ENCODE results near the gene PPEF1. TPM values are rescaled to one million over a fixed set of nuclear protein-coding genes. Genes with fewer than 3 reads are reported as not detected.

PPEF1 gene
- total RNA-seq, 4 donors from 2014 or later: 0.19 TPM; not detected in 3

DNA sequence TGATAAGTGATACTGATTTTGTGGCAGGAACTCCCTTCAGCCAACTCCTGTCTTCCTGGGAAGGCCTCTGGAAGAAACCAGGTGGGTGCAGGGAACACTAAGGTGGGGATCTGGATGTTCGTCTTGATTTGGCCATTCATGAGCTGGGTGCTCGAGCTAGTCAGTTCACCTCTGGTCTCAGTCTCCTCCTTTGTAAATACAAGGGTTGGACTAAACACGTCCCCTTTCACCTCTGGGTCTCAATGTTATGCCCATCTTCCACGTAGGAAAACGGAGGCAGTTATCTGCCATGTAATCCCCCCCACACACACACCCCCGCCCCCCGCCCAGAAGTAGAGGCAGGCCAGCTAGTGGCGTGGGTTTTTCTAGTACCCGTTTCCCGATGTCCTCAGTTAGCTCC, 31.4 kb upstream of the PPEF1 start:
- Histone ChIP-seq H3K27ac (no peak overlapping the region), H3K27me3 (no peaks in the 10 kb centered on the region), H3K36me3 (no peaks in the 10 kb centered on the region), H3K4me1 (peaks cover 0 to 6% (median 0%) of the 10 kb centered on the region in 3 donors), H3K4me3 (no peak overlapping the region), H3K9me3 (no peaks in the 10 kb centered on the region)
- 83 to 89% methylated on average over 3 to 9 of the region's 10 CpGs for WGBS, 2 donors
- TF ChIP-seq POLR2A (IDR thresholded peaks at IDR 0.05): no peak
- TF ChIP-seq, protein P1, sequence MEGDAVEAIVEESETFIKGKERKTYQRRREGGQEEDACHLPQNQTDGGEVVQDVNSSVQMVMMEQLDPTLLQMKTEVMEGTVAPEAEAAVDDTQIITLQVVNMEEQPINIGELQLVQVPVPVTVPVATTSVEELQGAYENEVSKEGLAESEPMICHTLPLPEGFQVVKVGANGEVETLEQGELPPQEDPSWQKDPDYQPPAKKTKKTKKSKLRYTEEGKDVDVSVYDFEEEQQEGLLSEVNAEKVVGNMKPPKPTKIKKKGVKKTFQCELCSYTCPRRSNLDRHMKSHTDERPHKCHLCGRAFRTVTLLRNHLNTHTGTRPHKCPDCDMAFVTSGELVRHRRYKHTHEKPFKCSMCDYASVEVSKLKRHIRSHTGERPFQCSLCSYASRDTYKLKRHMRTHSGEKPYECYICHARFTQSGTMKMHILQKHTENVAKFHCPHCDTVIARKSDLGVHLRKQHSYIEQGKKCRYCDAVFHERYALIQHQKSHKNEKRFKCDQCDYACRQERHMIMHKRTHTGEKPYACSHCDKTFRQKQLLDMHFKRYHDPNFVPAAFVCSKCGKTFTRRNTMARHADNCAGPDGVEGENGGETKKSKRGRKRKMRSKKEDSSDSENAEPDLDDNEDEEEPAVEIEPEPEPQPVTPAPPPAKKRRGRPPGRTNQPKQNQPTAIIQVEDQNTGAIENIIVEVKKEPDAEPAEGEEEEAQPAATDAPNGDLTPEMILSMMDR (IDR thresholded peaks at IDR 0.05): no peak
- intact Hi-C loops (cut with DNase I): no loop called here
- DNase-seq: no peak

DNA sequence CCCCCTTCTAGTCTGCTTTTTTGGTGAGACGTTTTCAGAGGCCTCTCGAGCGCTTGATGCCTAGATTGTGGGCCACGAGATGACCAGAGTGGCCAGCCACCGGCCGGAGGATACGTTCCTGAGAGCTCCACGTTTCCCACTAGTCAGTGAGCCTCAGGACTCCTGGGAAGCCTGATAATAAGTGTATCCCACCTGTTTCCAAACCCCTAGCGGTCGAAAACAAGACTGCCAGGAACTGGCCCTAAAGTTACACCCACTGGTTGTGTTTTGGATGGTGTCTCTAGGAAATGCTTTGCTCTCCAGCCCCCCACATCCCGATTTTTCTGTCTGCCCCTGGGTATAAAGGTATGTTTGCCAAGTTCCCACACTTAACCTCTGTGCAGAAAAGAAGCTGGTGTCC, 31.0 kb upstream of the PPEF1 start:
- Histone ChIP-seq H3K4me3 (no peak overlapping the region), H3K36me3 (no peaks in the 10 kb centered on the region), H3K27me3 (no peaks in the 10 kb centered on the region), H3K27ac (no peak overlapping the region), H3K4me1 (peaks cover 0 to 6% (median 0%) of the 10 kb centered on the region in 3 donors), H3K9me3 (no peaks in the 10 kb centered on the region)
- DNase-seq: no peak
- intact Hi-C loops (cut with DNase I): no loop called here
- 42 to 79% methylated on average over 3 to 5 of the region's 11 CpGs for WGBS, 2 donors
- TF ChIP-seq, protein P1 (IDR thresholded peaks at IDR 0.05): no peak
- TF ChIP-seq POLR2A (IDR thresholded peaks at IDR 0.05): no peak

GRCh38 chrX:18677161-18677869, 30.1 kb upstream of the PPEF1 start:
- no peak overlapping the region for H3K4me3 ChIP-seq
- H3K27me3 ChIP-seq: no peaks in the 10 kb centered on the region
- intact Hi-C loops (cut with DNase I): no loop called here
- peaks cover 0 to 6% (median 0%) of the 10 kb centered on the region in 3 donors for H3K4me1 ChIP-seq
- H3K36me3 ChIP-seq: no peaks in the 10 kb centered on the region
- 63 to 86% methylated on average over 9 to 14 of the region's 17 CpGs for WGBS, 2 donors
- H3K9me3 ChIP-seq: no peaks in the 10 kb centered on the region
- H3K27ac ChIP-seq: no peak overlapping the region
- no peak for TF ChIP-seq POLR2A (IDR thresholded peaks at IDR 0.05)
- TF ChIP-seq, protein P1 (IDR thresholded peaks at IDR 0.05): no peak
- no peak for DNase-seq

DNA sequence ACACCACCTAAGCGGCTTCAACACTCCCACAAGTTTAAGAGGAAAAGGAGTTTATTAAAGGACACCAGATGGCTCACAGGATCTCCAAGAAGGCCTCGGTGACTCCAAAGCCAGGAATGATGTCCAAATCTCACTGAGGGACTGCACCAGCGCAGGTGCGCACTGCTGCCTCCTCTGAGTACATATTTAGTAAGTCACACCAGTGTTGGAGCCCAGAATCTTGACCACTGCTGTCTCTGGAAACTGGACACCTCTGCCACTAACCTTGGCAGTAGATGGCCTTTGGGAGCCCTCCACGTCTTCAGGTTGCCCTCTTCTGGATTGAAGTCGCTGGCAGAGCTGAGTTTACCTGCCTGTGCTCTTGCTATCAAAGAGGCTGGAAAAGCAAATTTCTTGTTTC, 25.4 kb upstream of the PPEF1 start:
- no peak overlapping the region for H3K4me3 ChIP-seq
- no peak overlapping the region for H3K27ac ChIP-seq
- no peak for TF ChIP-seq POLR2A (IDR thresholded peaks at IDR 0.05)
- no peaks in the 10 kb centered on the region for H3K9me3 ChIP-seq
- 81% methylated on average over 6 of the region's 6 CpGs; no CpG with 5 or more reads in 1 of the 2 donors for WGBS, 2 donors
- H3K27me3 ChIP-seq: no peaks in the 10 kb centered on the region
- no peaks in the 10 kb centered on the region for H3K4me1 ChIP-seq
- no peaks in the 10 kb centered on the region for H3K36me3 ChIP-seq
- intact Hi-C loops (cut with DNase I): no loop called here
- DNase-seq: no peak

GRCh38 chrX:18682979-18683387, 24.5 kb upstream of the PPEF1 start:
- DNase-seq: no peak
- WGBS, 2 donors: 61 to 65% methylated on average over 2 to 8 of the region's 9 CpGs
- Histone ChIP-seq H3K9me3 (no peaks in the 10 kb centered on the region), H3K4me1 (no peaks in the 10 kb centered on the region), H3K4me3 (no peak overlapping the region), H3K36me3 (no peaks in the 10 kb centered on the region), H3K27me3 (no peaks in the 10 kb centered on the region), H3K27ac (no peak overlapping the region)
- TF ChIP-seq, protein P1 (IDR thresholded peaks at IDR 0.05): no peak
- TF ChIP-seq POLR2A (IDR thresholded peaks at IDR 0.05): no peak
- intact Hi-C loops (cut with DNase I): no loop called here
